GM23338 (cell line): ENCODE data around the gene BRAP. TPM values are rescaled to one million over a fixed set of nuclear protein-coding genes. Genes with fewer than 3 reads are reported as not detected.

Experiments
- ATAC-seq: fragments of 200-7000 bp; cut with Tn5 transposase; 3 replicates; pipeline ENCODE4 v1.9.1; 2020
- DNase-seq: peaks from one replicate; pipeline ENCODE4 v3.0.0-alpha.2; 2015; ENCODE audit warnings: low spot score
- H2AFZ ChIP-seq: fragments of 200-600 bp; sonication (generic); 2 replicates; pipeline ENCODE4 v1.8.0; 2016; ENCODE audit warnings: antibody characterized with exemption, mild to moderate bottlenecking, moderate library complexity
- H3F3A ChIP-seq: fragments of 200-600 bp; sonication (generic); replicated peaks from 2 replicates; pipeline ENCODE4 v1.8.0; 2017; ENCODE audit warnings: antibody characterized with exemption, mixed run types, low read depth
- H3K27ac ChIP-seq: fragments of 200-600 bp; sonication (generic); 2 replicates; pipeline ENCODE4 v1.6.1; 2016; ENCODE audit warnings: low read depth
- H3K27me3 ChIP-seq: fragments of 200-600 bp; sonication (generic); 2 replicates; pipeline ENCODE4 v1.8.0; 2016; ENCODE audit warnings: mild to moderate bottlenecking, mixed run types, moderate library complexity; ENCODE audit not compliant: insufficient read depth
- H3K36me3 ChIP-seq: fragments of 200-600 bp; sonication (generic); 2 replicates; pipeline ENCODE4 v1.8.0; 2016; ENCODE audit warnings: mild to moderate bottlenecking; ENCODE audit not compliant: insufficient read depth
- H3K4me1 ChIP-seq: fragments of 200-600 bp; sonication (generic); 2 replicates; pipeline ENCODE4 v1.8.0; 2016; ENCODE audit warnings: mild to moderate bottlenecking, moderate library complexity; ENCODE audit not compliant: insufficient read depth
- H3K4me2 ChIP-seq: fragments of 200-600 bp; sonication (generic); 2 replicates; pipeline ENCODE4 v1.7.1; 2017; ENCODE audit warnings: mixed run types
- H3K4me3 ChIP-seq: fragments of 200-600 bp; sonication (generic); 2 replicates; pipeline ENCODE4 v1.6.1; 2016; ENCODE audit warnings: mixed run types
- H3K79me2 ChIP-seq: fragments of 200-600 bp; sonication (generic); replicated peaks from 2 replicates; pipeline ENCODE4 v1.8.0; 2017; ENCODE audit warnings: mild to moderate bottlenecking; ENCODE audit not compliant: insufficient read depth
- H3K9me2 ChIP-seq: fragments of 200-600 bp; sonication (generic); 2 replicates; pipeline ENCODE4 v1.8.0; 2017; ENCODE audit not compliant: insufficient read depth
- H4K20me1 ChIP-seq: fragments of 200-600 bp; sonication (generic); replicated peaks from 2 replicates; pipeline ENCODE4 v1.8.0; 2017; ENCODE audit warnings: mild to moderate bottlenecking; ENCODE audit not compliant: insufficient read depth
- H3K27ac Mint-ChIP-seq: 2 replicates; pipeline ENCODE4 v1.8.0; 2020; ENCODE audit warnings: inconsistent platforms, mild to moderate bottlenecking, moderate library complexity, mixed read lengths
- H3K27me3 Mint-ChIP-seq: 3 replicates; pipeline ENCODE4 v1.8.0; 2022; ENCODE audit warnings: low read depth, mild to moderate bottlenecking, moderate library complexity, mixed read lengths, inconsistent platforms; ENCODE audit not compliant: insufficient read depth, poor library complexity
- H3K36me3 Mint-ChIP-seq: 3 replicates; pipeline ENCODE4 v1.8.0; 2021; ENCODE audit warnings: low read depth, mild to moderate bottlenecking, inconsistent platforms, moderate library complexity, mixed read lengths
- H3K4me1 Mint-ChIP-seq: 3 replicates; pipeline ENCODE4 v1.8.0; 2020; ENCODE audit warnings: mild to moderate bottlenecking, inconsistent platforms, mixed read lengths
- H3K4me3 Mint-ChIP-seq: 3 replicates; pipeline ENCODE4 v1.8.0; 2021; ENCODE audit warnings: moderate library complexity, mild to moderate bottlenecking, inconsistent platforms, mixed read lengths
- H3K9me3 Mint-ChIP-seq: 3 replicates; pipeline ENCODE4 v1.8.0; 2020; ENCODE audit warnings: moderate library complexity, mild to moderate bottlenecking, inconsistent platforms, mixed read lengths
- CREB1 ChIP-seq: fragments of 250-450 bp; sonication (Bioruptor Pico); IDR thresholded peaks from 2 replicates; pipeline ENCODE4 v1.5.0; 2020; ENCODE audit warnings: low read depth, mild to moderate bottlenecking, moderate library complexity
- CTCF ChIP-seq, 2 experiments: fragments of 200-600 bp in 1 of 2; sonication (generic) in 1 of 2; conservative IDR thresholded peaks; 2 replicates each; pipeline versions ENCODE4 v1.5.1 to v1.6.1; 2016 to 2017; ENCODE audit warnings: antibody characterized with exemption in 2 of 2, low read depth in 2 of 2, mild to moderate bottlenecking in 2 of 2, moderate library complexity in 1 of 2
- EZH2 ChIP-seq: fragments of 200-600 bp; sonication (generic); IDR thresholded peaks from one replicate; pipeline ENCODE4 v1.8.0; 2017; ENCODE audit warnings: antibody characterized with exemption, mild to moderate bottlenecking, low read depth; ENCODE audit not compliant: unreplicated experiment
- JUNB ChIP-seq: IDR thresholded peaks from one replicate; pipeline ENCODE4 v1.6.1; 2016; ENCODE audit warnings: antibody characterized with exemption; ENCODE audit not compliant: unreplicated experiment
- POLR2AphosphoS5 ChIP-seq: IDR thresholded peaks from 2 replicates; pipeline ENCODE4 v1.6.1; 2016; ENCODE audit warnings: antibody characterized with exemption, low read depth
- STAT1 ChIP-seq: IDR thresholded peaks from one replicate; pipeline ENCODE4 v1.6.1; 2016; ENCODE audit warnings: antibody characterized with exemption; ENCODE audit not compliant: unreplicated experiment
- ZNF114 ChIP-seq: fragments of 250-450 bp; sonication (Bioruptor Pico); IDR thresholded peaks from 2 replicates; pipeline ENCODE4 v1.5.0; 2020; ENCODE audit warnings: mild to moderate bottlenecking, moderate library complexity
- ZNF331 ChIP-seq: fragments of 250-450 bp; sonication (Bioruptor Pico); IDR thresholded peaks from 2 replicates; pipeline ENCODE4 v1.5.0; 2020; ENCODE audit warnings: low read depth, mild to moderate bottlenecking, moderate library complexity
- polyA plus RNA-seq: library from polyadenylated mRNA; unstranded; fragments of >200 nt; fragmentation: Nextera tagmentation; extraction: Ambion mirVana; gene quantifications from 2 replicates; pipeline ENCODE4 v1.2.1, GENCODE V29; 2016
- total RNA-seq: library from RNA; depleted of rRNA; stranded (reverse); fragments of >200 nt; shearing (Covaris generic); gene quantifications from 2 replicates; pipeline ENCODE4 v1.2.3, GENCODE V29; 2014
- TF ChIP-seq, protein P1 (sequence below): IDR thresholded peaks from one replicate; pipeline ENCODE4 v1.6.1; 2018; ENCODE audit warnings: antibody characterized with exemption; ENCODE audit not compliant: unreplicated experiment
- TF ChIP-seq, protein P2 (sequence below): IDR thresholded peaks from 2 replicates; pipeline ENCODE4 v1.6.1; 2016; ENCODE audit warnings: antibody characterized with exemption
- TF ChIP-seq, protein P3 (sequence below): fragments of 250-450 bp; sonication (Bioruptor Pico); IDR thresholded peaks from 2 replicates; pipeline ENCODE4 v1.5.0; 2020; ENCODE audit warnings: mild to moderate bottlenecking, moderate library complexity

BRAP gene
- total and polyA plus RNA-seq, 2 experiments from 2014 or later: 14.9 to 19.4 TPM

- TF ChIP-seq CTCF (conservative IDR thresholded peaks at IDR 0.05; ENCODE audit: low read depth in 2 of 2): no peak
- TF ChIP-seq, protein P1, sequence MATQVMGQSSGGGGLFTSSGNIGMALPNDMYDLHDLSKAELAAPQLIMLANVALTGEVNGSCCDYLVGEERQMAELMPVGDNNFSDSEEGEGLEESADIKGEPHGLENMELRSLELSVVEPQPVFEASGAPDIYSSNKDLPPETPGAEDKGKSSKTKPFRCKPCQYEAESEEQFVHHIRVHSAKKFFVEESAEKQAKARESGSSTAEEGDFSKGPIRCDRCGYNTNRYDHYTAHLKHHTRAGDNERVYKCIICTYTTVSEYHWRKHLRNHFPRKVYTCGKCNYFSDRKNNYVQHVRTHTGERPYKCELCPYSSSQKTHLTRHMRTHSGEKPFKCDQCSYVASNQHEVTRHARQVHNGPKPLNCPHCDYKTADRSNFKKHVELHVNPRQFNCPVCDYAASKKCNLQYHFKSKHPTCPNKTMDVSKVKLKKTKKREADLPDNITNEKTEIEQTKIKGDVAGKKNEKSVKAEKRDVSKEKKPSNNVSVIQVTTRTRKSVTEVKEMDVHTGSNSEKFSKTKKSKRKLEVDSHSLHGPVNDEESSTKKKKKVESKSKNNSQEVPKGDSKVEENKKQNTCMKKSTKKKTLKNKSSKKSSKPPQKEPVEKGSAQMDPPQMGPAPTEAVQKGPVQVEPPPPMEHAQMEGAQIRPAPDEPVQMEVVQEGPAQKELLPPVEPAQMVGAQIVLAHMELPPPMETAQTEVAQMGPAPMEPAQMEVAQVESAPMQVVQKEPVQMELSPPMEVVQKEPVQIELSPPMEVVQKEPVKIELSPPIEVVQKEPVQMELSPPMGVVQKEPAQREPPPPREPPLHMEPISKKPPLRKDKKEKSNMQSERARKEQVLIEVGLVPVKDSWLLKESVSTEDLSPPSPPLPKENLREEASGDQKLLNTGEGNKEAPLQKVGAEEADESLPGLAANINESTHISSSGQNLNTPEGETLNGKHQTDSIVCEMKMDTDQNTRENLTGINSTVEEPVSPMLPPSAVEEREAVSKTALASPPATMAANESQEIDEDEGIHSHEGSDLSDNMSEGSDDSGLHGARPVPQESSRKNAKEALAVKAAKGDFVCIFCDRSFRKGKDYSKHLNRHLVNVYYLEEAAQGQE: no peak
Measured at GRCh38 chr12:111691262-111691661, 5.5 kb upstream of the BRAP start (continued).

DNA sequence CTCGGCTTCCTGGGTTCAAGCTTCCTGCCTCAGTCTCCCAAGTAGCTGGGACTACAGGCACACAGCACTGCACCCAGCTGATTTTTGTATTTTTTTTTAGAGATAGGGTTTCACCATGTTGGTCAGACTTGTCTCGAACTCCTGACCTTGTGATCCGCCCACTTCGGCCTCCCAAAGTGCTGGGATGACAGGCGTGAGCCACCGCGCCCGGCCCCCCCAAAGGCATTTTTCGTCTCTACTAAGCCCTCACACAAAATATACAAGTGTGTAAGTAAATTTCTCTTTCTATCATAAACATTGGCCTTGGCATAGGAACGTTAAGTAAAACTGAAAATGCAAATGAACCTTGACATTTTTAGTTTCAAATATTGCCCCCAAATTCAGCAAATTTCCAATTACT lies 2.2 kb upstream of the BRAP start:
- H2AFZ ChIP-seq: no peak overlapping the region
- Mint-ChIP-seq H3K4me1 (peaks cover 13% of the 10 kb centered on the region), H3K27ac (no peak overlapping the region), H3K4me3 (no peak overlapping the region; the same call in 2 of the 3 replicates), H3K27me3 (peaks cover 7% of the 10 kb centered on the region), H3K9me3 (no peaks in the 10 kb centered on the region; the same call in 1 of the 3 replicates), H3K36me3 (peaks cover 10% of the 10 kb centered on the region; the same call in 2 of the 3 replicates)
- H3K4me2 ChIP-seq: no peak overlapping the region
- no peak overlapping the region for H3K4me3 ChIP-seq
- peaks cover 11% of the 10 kb centered on the region for H4K20me1 ChIP-seq
- no peaks in the 10 kb centered on the region for H3K9me2 ChIP-seq
- peaks cover 15% of the 10 kb centered on the region for H3K4me1 ChIP-seq
- no peaks in the 10 kb centered on the region for H3K36me3 ChIP-seq
- DNase-seq (no peak), ATAC-seq (no peak)
- no peaks in the 10 kb centered on the region for H3K27me3 ChIP-seq
- H3K27ac ChIP-seq: no peak overlapping the region
- H3K79me2 ChIP-seq: peaks cover 36% of the 10 kb centered on the region
- H3F3A ChIP-seq: peaks cover 7% of the 10 kb centered on the region; the same call in 1 of the 2 replicates
- TF ChIP-seq POLR2AphosphoS5 (no peak), ZNF114 (CRISPR knock-in tag) (no peak), ZNF331 (CRISPR knock-in tag) (no peak), STAT1 (no peak), EZH2 (no peak), CREB1 (CRISPR knock-in tag) (no peak), JUNB (no peak)
- TF ChIP-seq, protein P2, sequence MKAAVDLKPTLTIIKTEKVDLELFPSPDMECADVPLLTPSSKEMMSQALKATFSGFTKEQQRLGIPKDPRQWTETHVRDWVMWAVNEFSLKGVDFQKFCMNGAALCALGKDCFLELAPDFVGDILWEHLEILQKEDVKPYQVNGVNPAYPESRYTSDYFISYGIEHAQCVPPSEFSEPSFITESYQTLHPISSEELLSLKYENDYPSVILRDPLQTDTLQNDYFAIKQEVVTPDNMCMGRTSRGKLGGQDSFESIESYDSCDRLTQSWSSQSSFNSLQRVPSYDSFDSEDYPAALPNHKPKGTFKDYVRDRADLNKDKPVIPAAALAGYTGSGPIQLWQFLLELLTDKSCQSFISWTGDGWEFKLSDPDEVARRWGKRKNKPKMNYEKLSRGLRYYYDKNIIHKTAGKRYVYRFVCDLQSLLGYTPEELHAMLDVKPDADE: no peak
- TF ChIP-seq, protein P3, sequence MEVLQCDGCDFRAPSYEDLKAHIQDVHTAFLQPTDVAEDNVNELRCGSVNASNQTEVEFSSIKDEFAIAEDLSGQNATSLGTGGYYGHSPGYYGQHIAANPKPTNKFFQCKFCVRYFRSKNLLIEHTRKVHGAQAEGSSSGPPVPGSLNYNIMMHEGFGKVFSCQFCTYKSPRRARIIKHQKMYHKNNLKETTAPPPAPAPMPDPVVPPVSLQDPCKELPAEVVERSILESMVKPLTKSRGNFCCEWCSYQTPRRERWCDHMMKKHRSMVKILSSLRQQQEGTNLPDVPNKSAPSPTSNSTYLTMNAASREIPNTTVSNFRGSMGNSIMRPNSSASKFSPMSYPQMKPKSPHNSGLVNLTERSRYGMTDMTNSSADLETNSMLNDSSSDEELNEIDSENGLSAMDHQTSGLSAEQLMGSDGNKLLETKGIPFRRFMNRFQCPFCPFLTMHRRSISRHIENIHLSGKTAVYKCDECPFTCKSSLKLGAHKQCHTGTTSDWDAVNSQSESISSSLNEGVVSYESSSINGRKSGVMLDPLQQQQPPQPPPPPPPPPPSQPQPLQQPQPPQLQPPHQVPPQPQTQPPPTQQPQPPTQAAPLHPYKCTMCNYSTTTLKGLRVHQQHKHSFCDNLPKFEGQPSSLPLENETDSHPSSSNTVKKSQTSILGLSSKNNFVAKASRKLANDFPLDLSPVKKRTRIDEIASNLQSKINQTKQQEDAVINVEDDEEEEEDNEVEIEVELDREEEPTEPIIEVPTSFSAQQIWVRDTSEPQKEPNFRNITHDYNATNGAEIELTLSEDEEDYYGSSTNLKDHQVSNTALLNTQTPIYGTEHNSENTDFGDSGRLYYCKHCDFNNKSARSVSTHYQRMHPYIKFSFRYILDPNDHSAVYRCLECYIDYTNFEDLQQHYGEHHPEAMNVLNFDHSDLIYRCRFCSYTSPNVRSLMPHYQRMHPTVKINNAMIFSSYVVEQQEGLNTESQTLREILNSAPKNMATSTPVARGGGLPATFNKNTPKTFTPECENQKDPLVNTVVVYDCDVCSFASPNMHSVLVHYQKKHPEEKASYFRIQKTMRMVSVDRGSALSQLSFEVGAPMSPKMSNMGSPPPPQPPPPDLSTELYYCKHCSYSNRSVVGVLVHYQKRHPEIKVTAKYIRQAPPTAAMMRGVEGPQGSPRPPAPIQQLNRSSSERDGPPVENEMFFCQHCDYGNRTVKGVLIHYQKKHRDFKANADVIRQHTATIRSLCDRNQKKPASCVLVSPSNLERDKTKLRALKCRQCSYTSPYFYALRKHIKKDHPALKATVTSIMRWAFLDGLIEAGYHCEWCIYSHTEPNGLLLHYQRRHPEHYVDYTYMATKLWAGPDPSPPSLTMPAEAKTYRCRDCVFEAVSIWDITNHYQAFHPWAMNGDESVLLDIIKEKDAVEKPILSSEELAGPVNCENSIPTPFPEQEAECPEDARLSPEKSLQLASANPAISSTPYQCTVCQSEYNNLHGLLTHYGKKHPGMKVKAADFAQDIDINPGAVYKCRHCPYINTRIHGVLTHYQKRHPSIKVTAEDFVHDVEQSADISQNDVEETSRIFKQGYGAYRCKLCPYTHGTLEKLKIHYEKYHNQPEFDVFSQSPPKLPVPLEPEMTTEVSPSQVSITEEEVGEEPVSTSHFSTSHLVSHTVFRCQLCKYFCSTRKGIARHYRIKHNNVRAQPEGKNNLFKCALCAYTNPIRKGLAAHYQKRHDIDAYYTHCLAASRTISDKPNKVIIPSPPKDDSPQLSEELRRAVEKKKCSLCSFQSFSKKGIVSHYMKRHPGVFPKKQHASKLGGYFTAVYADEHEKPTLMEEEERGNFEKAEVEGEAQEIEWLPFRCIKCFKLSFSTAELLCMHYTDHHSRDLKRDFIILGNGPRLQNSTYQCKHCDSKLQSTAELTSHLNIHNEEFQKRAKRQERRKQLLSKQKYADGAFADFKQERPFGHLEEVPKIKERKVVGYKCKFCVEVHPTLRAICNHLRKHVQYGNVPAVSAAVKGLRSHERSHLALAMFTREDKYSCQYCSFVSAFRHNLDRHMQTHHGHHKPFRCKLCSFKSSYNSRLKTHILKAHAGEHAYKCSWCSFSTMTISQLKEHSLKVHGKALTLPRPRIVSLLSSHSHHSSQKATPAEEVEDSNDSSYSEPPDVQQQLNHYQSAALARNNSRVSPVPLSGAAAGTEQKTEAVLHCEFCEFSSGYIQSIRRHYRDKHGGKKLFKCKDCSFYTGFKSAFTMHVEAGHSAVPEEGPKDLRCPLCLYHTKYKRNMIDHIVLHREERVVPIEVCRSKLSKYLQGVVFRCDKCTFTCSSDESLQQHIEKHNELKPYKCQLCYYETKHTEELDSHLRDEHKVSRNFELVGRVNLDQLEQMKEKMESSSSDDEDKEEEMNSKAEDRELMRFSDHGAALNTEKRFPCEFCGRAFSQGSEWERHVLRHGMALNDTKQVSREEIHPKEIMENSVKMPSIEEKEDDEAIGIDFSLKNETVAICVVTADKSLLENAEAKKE: no peak
